GM18873 (cell line): ENCODE measurements around the gene POFUT2.

Experiments used
- ATAC-seq: cut with Tn5 transposase; IDR thresholded peaks from one replicate; pipeline ENCODE4 v1.9.1; 2021; ENCODE audit warnings: mild to moderate bottlenecking, moderate library complexity, moderate number of reproducible peaks; ENCODE audit not compliant: unreplicated experiment, low FRiP score

POFUT2 gene

GRCh38 chr21:45287438-45288391 lies at the start of gene POFUT2:
Gene POFUT2 (minus strand): TSS chr21:45287895. CDS start chr21:45287871, 24 bp downstream.
- ATAC-seq = peak; percentile 53

GRCh38 chr21:45336870-45337269 lies 49.2 kb upstream of the POFUT2 start:
- ATAC-seq = no peak

GRCh38 chr21:45336535-45336810 lies 48.8 kb upstream of the POFUT2 start:
- no peak for ATAC-seq

- no peak for ATAC-seq
These were observed 48.3 kb upstream of the POFUT2 start for GRCh38 chr21:45335761-45336534.

- no peak for ATAC-seq
These were observed 47.6 kb upstream of the POFUT2 start for GRCh38 chr21:45335151-45335760.

- no peak for ATAC-seq
These were observed 46.9 kb upstream of the POFUT2 start for GRCh38 chr21:45334591-45335081.

GRCh38 chr21:45334134-45334533 lies 46.4 kb upstream of the POFUT2 start:
- ATAC-seq = no peak

GRCh38 chr21:45333583-45334121 lies 46.0 kb upstream of the POFUT2 start:
- no peak for ATAC-seq

- ATAC-seq = no peak
These were observed 45.4 kb upstream of the POFUT2 start for GRCh38 chr21:45332981-45333582.

- no peak for ATAC-seq
These were observed 44.7 kb upstream of the POFUT2 start for GRCh38 chr21:45332415-45332814.

GRCh38 chr21:45331531-45332147 lies 43.9 kb upstream of the POFUT2 start:
- no peak for ATAC-seq

- ATAC-seq = no peak
These were observed 43.2 kb upstream of the POFUT2 start for GRCh38 chr21:45330851-45331261.

- no peak for ATAC-seq
These were observed 42.5 kb upstream of the POFUT2 start for GRCh38 chr21:45330075-45330781.

- ATAC-seq = no peak
These were observed 41.8 kb upstream of the POFUT2 start for GRCh38 chr21:45329261-45330074.

- no peak for ATAC-seq
These were observed 40.8 kb upstream of the POFUT2 start for GRCh38 chr21:45328198-45329091.

- no peak for ATAC-seq
These were observed 39.9 kb upstream of the POFUT2 start for GRCh38 chr21:45327441-45328197.
